ENCODE results near the gene CCSER2.

The CCSER2 gene

DNA sequence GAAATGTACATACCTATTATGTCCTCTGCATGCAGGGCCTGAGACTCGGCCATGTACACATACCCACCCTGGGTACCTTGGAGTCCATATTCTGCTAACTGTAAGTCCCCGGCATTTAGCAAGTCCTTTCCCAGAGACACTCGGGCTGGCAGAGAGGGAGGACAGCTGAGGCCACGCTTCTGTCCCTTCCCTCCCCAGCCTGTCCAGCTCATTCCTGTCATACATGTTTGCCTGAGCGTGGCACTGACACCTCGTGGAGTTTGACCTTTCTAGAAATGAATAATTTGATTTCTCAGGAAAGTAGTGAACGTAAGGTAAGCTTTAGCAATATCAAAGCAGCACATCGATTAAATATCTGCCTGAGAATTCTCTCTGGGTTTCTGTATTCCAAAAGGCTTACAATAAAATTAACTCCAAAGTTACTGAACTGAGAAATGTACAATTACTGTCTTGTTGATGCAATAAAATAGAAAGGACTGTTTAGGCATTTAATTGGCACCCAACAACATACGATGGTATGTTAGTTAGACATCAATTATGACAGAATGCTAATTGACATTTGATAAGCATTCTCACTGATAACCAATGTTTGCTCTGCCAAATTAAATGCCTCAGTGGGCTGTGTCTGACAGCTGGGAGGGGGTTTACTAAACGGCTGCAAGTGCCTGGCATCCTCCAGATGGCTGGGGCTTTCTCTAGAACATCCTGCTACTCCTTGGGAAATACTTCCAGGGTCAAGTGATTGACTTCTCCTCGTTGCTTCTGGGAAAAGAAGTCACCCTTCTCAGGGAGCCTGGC, 221.2 kb downstream of the CCSER2 start:
- TF ChIP-seq CTCF (IDR thresholded peaks at IDR 0.05; ENCODE audit: low read length, missing control alignments): no peak
- DNase-seq (ENCODE audit: low read depth): no peak
- no peak overlapping the region for H3K4me3 ChIP-seq (replicated peaks; ENCODE audit: low read depth, low read length)

GRCh38 chr10:84550756-84551436, 222.5 kb downstream of the CCSER2 start:
- TF ChIP-seq CTCF (IDR thresholded peaks at IDR 0.05; ENCODE audit: low read length, missing control alignments): no peak
- DNase-seq (ENCODE audit: low read depth): no peak

DNA sequence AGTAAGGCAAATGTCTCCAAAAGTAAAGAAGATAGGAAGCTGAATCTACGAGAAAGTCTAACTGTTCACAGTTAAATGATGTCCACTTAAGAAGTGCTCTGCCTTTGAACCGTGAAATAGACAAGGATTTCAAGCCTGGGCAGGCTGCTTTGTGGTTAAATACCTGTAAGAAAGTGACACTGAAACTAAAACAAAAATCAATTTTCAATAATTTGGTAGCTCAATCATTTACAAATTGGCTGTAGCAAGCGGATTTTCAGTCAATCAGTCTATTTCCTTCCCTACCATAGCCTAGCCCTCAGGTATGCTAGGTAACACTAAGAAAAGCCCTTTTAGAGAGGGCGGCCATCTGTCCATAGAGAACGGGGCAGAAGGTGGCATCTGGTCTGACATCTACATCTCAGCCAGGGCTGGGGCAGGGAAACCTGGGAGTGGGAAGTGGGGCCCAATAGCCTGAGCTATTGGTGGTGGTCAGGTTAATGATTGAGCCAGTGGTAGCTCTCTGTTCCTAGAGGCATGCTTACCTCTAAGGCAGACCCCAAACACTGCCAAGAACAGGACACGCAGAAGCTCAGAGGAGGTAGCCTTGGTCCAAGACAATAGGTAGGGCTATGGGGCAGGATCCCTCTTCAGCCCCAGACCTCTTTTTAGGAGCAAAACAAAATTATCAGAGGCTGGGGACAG, 223.2 kb downstream of the CCSER2 start:
- no peak for TF ChIP-seq CTCF (IDR thresholded peaks at IDR 0.05; ENCODE audit: low read length, missing control alignments)
- DNase-seq (ENCODE audit: low read depth): no peak
- no peak overlapping the region for H3K4me3 ChIP-seq (replicated peaks; ENCODE audit: low read depth, low read length)

More at GRCh38 chr10:84550756-84551436, 222.5 kb downstream of the CCSER2 start:
- H3K4me3 ChIP-seq (replicated peaks; ENCODE audit: low read depth, low read length): no peak overlapping the region

DNA sequence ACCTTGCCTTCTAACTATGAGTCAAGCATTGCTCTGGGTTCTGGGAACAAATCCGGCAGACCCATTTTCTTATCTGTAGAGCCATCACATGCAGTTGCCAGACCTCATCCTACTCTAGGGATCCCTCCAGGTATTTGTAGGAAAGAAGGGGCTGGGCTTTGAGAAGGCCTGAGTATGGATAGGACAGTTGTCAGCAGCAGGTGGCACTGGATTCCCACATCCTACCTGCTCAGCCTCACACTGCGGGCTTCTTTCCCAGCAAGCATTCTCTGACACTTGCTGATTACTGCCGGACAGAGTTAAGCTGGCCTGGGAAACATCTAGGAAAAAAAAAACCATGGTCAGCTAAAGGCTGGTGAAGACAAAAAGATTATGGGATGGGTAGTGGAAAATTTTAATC, 224.1 kb downstream of the CCSER2 start:
- no peak overlapping the region for H3K4me3 ChIP-seq (replicated peaks; ENCODE audit: low read depth, low read length)
- no peak for DNase-seq (ENCODE audit: low read depth)
- no peak for TF ChIP-seq CTCF (IDR thresholded peaks at IDR 0.05; ENCODE audit: low read length, missing control alignments)

DNA sequence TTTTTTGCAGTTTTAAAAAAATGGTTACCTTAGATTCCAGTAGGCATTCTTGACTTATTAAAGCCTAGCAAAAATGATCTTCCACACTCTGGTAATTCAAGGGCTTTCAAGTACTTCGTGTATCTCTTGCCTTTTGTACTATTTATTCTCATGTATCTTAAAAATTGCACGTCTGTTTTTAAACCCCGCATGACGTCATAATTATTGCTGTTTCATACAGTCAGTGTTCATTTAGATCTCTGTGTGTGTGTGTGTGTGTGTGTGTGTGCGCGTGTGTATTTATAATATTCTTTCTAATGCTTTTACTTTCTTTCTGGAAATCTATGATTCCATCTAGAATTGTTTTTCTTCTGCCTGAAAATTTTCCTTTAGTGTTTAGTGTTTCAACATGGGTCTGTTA, 234.2 kb downstream of the CCSER2 start:
- TF ChIP-seq CTCF (IDR thresholded peaks at IDR 0.05; ENCODE audit: low read length, missing control alignments): no peak

GRCh38 chr10:84563355-84563754, 235.0 kb downstream of the CCSER2 start:
- no peak for TF ChIP-seq CTCF (IDR thresholded peaks at IDR 0.05; ENCODE audit: low read length, missing control alignments)
- no peak overlapping the region for H3K4me3 ChIP-seq (replicated peaks; ENCODE audit: low read depth, low read length)
- DNase-seq (ENCODE audit: low read depth): no peak

More for the DNA sequence above, 234.2 kb downstream of the CCSER2 start:
- H3K4me3 ChIP-seq (replicated peaks; ENCODE audit: low read depth, low read length): no peak overlapping the region
- DNase-seq (ENCODE audit: low read depth): no peak
